Smooth muscle cell (in vitro differentiated cells): ENCODE measurements around the gene ATE1. TPM values are rescaled to one million over a fixed set of nuclear protein-coding genes. Genes with fewer than 3 reads are reported as not detected.

ENCODE experiments used
- DNase-seq: peaks from one replicate; lab custom pipeline; 2025; ENCODE audit not compliant: unreplicated experiment; lab: John Stamatoyannopoulos, UW
- H2AFZ ChIP-seq: fragments of 200-600 bp; sonication (generic); 2 replicates; pipeline ENCODE4 v1.6.0; 2016; ENCODE audit warnings: antibody characterized with exemption, low read depth, mild to moderate bottlenecking
- H3F3A ChIP-seq: fragments of 200-600 bp; sonication (generic); 2 replicates; pipeline ENCODE4 v1.6.0; 2017; ENCODE audit warnings: antibody characterized with exemption, low read depth
- H3K27ac ChIP-seq: fragments of 200-600 bp; sonication (generic); 2 replicates; pipeline ENCODE4 v1.5.1; 2016; ENCODE audit warnings: low read depth, mild to moderate bottlenecking
- H3K27me3 ChIP-seq: fragments of 200-600 bp; sonication (generic); 2 replicates; pipeline ENCODE4 v1.6.1; 2016; ENCODE audit warnings: low read depth, mild to moderate bottlenecking
- H3K36me3 ChIP-seq: fragments of 200-600 bp; sonication (generic); 2 replicates; pipeline ENCODE4 v1.5.1; 2016; ENCODE audit warnings: low read depth
- H3K4me1 ChIP-seq: fragments of 200-600 bp; sonication (generic); 2 replicates; pipeline ENCODE4 v1.5.1; 2016; ENCODE audit warnings: low read depth
- H3K4me2 ChIP-seq: fragments of 200-600 bp; sonication (generic); 2 replicates; pipeline ENCODE4 v1.6.0; 2016; ENCODE audit warnings: mild to moderate bottlenecking
- H3K4me3 ChIP-seq: fragments of 200-600 bp; sonication (generic); 2 replicates; pipeline ENCODE4 v1.5.1; 2016; ENCODE audit warnings: mild to moderate bottlenecking
- H3K79me2 ChIP-seq: fragments of 200-600 bp; sonication (generic); 2 replicates; pipeline ENCODE4 v1.6.0; 2016; ENCODE audit warnings: low read depth, mild to moderate bottlenecking
- H3K9ac ChIP-seq: fragments of 200-600 bp; sonication (generic); 2 replicates; pipeline ENCODE4 v1.6.0; 2016; ENCODE audit warnings: low read depth
- H3K9me3 ChIP-seq: fragments of 200-600 bp; sonication (generic); replicated peaks from 2 replicates; pipeline ENCODE4 v1.5.1; 2016; ENCODE audit warnings: low read depth
- H4K20me1 ChIP-seq: fragments of 200-600 bp; sonication (generic); 2 replicates; pipeline ENCODE4 v1.6.0; 2016; ENCODE audit warnings: low read depth
- WGBS: methylation state at CpG from one replicate; pipeline ENCODE4 v1.1.7; 2016; ENCODE audit warnings: low lambda C conversion rate; 5-methylcytosine and 5-hydroxymethylcytosine counted together
- polyA plus RNA-seq: library from polyadenylated mRNA; unstranded; fragments of >200 nt; fragmentation: Nextera tagmentation; extraction: Ambion mirVana; gene quantifications from 2 replicates; pipeline ENCODE4 v1.2.1, GENCODE V29; 2016
- total RNA-seq: library from RNA; depleted of rRNA; stranded (reverse); fragments of >200 nt; gene quantifications from 2 replicates; pipeline ENCODE4 v1.2.3, GENCODE V29; 2014
- TF ChIP-seq, protein P1 (sequence below): fragments of 200-600 bp; sonication (generic); IDR thresholded peaks from 2 replicates; pipeline ENCODE4 v1.5.1; 2017; ENCODE audit warnings: borderline replicate concordance, mild to moderate bottlenecking, antibody characterized with exemption; ENCODE audit not compliant: insufficient read depth, poor library complexity, severe bottlenecking

Gene ATE1
- total and polyA plus RNA-seq, 2 experiments from 2014 or later: 9.1 to 20.7 TPM

DNA sequence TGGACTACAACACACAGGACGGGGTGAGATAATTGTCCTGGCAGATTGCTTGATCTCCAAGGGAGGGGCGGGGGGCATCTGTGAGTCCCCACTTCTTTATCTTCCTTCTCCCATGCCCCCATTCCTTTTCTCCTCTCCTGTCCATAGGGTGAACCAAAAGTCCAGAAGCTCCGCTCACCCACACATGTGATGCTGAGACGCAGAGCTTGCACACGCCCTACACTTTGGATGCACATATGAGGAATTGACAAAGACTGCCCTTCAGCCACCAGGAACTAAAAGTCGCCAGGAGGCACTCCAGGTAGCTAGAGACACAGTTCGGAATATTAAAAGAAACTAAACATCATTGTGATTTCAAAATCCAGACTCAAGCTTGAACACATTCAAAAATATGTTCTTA is 216.9 kb downstream of the ATE1 start:
- 77% methylated on average over 7 of the region's 7 CpGs for WGBS
- peaks cover 45% of the 10 kb centered on the region for H3K4me1 ChIP-seq
- H2AFZ ChIP-seq: peak overlapping the region; percentile 45
- H3K27ac ChIP-seq: peak overlapping the region; percentile 96
- H3K27me3 ChIP-seq: no peaks in the 10 kb centered on the region
- H4K20me1 ChIP-seq: no peaks in the 10 kb centered on the region
- TF ChIP-seq, protein P1, sequence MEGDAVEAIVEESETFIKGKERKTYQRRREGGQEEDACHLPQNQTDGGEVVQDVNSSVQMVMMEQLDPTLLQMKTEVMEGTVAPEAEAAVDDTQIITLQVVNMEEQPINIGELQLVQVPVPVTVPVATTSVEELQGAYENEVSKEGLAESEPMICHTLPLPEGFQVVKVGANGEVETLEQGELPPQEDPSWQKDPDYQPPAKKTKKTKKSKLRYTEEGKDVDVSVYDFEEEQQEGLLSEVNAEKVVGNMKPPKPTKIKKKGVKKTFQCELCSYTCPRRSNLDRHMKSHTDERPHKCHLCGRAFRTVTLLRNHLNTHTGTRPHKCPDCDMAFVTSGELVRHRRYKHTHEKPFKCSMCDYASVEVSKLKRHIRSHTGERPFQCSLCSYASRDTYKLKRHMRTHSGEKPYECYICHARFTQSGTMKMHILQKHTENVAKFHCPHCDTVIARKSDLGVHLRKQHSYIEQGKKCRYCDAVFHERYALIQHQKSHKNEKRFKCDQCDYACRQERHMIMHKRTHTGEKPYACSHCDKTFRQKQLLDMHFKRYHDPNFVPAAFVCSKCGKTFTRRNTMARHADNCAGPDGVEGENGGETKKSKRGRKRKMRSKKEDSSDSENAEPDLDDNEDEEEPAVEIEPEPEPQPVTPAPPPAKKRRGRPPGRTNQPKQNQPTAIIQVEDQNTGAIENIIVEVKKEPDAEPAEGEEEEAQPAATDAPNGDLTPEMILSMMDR: no peak
- H3K36me3 ChIP-seq: no peaks in the 10 kb centered on the region
- H3K79me2 ChIP-seq: no peaks in the 10 kb centered on the region
- H3K9me3 ChIP-seq: no peaks in the 10 kb centered on the region
- H3F3A ChIP-seq: peaks cover 32% of the 10 kb centered on the region
- H3K4me3 ChIP-seq: no peak overlapping the region
- DNase-seq: no peak
- H3K4me2 ChIP-seq: peak overlapping the region; percentile 83
- H3K9ac ChIP-seq: peak overlapping the region; percentile 78

DNA sequence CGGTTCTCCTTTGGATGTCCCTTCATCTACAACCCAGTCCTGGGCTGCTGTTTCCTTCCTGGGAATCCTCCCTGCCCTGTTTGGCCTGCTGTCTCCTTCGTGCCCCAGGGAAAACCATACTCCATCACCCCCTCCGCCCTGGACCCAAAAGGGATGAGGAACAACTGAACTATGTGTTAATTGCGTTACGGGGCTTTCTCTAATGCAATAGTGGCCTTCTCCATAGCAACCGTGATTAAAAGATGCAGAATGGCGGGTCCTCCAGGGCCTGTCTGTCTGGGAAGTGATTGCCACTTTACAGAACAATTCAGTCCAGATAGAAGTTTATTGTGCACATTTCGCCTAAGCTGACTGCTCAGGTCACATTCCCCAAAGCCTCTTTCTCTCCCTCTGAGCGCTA is 217.6 kb downstream of the ATE1 start:
- peak overlapping the region; percentile 83 for H3K4me2 ChIP-seq
- TF ChIP-seq, protein P1: no peak
- H3K4me1 ChIP-seq: peaks cover 45% of the 10 kb centered on the region
- DNase-seq: no peak
- no peaks in the 10 kb centered on the region for H4K20me1 ChIP-seq
- H3K36me3 ChIP-seq: no peaks in the 10 kb centered on the region
- H3K9me3 ChIP-seq: no peaks in the 10 kb centered on the region
- H3K9ac ChIP-seq: peak overlapping the region; percentile 78
- H3K79me2 ChIP-seq: no peaks in the 10 kb centered on the region
- H3K27ac ChIP-seq: peak overlapping the region; percentile 96
- peaks cover 32% of the 10 kb centered on the region for H3F3A ChIP-seq
- peak overlapping the region; percentile 21 for H3K4me3 ChIP-seq
- 12% methylated on average over 8 of the region's 9 CpGs for whole genome bisulfite sequencing
- no peaks in the 10 kb centered on the region for H3K27me3 ChIP-seq
- H2AFZ ChIP-seq: peak overlapping the region; percentile 44

DNA sequence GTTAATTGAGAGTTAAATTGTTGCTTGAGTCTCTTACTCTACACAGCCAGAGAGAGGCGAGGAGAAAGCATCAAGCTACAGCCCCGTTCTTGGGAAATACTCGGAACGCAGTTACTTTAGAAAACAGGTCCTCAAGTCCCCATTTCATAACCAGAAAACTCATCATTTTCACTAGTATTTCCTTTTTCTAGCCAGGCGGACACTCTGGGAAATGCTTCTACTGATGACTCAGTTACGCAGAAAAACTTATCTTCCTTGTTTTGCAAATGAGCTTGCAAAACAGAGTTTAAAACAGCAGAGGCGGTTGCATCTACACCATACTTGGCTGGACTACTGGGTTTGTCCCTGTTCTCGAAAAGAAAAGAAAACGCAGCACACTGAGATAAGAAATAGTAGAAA is 218.2 kb downstream of the ATE1 start:
- H3K4me3 ChIP-seq: peak overlapping the region; percentile 21
- H3K79me2 ChIP-seq: no peaks in the 10 kb centered on the region
- peaks cover 45% of the 10 kb centered on the region for H3K4me1 ChIP-seq
- WGBS: 0% methylated on average over 9 of the region's 9 CpGs
- H3K36me3 ChIP-seq: no peaks in the 10 kb centered on the region
- H3K4me2 ChIP-seq: peak overlapping the region; percentile 83
- H4K20me1 ChIP-seq: no peaks in the 10 kb centered on the region
- H3K27ac ChIP-seq: peak overlapping the region; percentile 96
- H2AFZ ChIP-seq: peak overlapping the region; percentile 44
- peak overlapping the region; percentile 78 for H3K9ac ChIP-seq
- DNase-seq: no peak
- H3F3A ChIP-seq: peaks cover 32% of the 10 kb centered on the region
- H3K27me3 ChIP-seq: no peaks in the 10 kb centered on the region
- TF ChIP-seq, protein P1: peak; percentile 10
- H3K9me3 ChIP-seq: no peaks in the 10 kb centered on the region

DNA sequence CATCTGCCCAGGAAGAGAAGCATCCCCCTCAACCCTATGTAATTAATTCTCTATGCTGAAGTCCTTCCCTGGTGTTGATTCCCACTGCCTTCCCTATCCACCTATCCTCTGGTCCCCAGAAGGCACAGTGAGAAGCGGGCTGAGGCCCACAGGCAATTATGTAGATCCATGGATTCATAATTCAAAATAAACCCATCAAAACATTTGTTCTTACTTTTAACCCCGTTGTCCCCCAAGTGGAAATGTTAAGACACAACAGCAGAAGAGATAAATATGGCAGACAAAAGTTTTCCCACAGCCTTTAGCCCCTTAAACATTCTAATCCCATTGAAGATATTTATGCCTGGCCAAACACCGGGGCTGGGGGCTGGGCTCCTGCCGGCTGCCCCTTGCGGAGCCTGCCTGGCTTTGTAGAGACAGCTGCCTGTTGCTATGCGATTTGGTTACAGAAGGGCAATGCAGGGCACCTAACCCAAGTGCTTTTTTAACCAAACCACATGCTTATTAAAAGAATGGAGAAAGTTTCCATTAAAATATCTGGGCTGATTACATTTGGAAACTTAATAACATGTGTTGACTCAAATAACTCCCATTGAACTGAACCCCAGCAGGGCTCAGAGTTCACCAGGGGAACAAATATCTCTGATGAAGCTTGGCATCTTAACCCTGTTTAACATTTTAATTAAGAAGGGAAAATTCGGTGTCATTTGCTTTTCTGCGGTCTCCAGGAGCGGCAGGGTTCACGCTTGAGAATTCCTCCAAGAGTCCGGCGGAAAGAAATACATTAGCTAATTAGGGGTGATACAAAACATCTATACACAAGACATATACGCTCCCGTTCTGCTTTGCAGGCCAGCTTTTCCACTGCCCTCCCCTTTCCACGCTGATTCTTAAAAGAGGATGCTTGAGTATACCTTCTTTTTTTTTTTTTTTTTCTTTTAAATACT is 218.8 kb downstream of the ATE1 start:
- DNase-seq: no peak
- H4K20me1 ChIP-seq: no peaks in the 10 kb centered on the region
- H3K36me3 ChIP-seq: no peaks in the 10 kb centered on the region
- WGBS: 45% methylated on average over 15 of the region's 15 CpGs
- H3F3A ChIP-seq: peaks cover 32% of the 10 kb centered on the region
- no peaks in the 10 kb centered on the region for H3K27me3 ChIP-seq
- peaks cover 45% of the 10 kb centered on the region for H3K4me1 ChIP-seq
- peak overlapping the region; percentile 9 for H2AFZ ChIP-seq
- H3K4me2 ChIP-seq: peak overlapping the region; percentile 83
- H3K9me3 ChIP-seq: no peaks in the 10 kb centered on the region
- H3K9ac ChIP-seq: no peak overlapping the region
- TF ChIP-seq, protein P1: peak; percentile 12
- H3K79me2 ChIP-seq: no peaks in the 10 kb centered on the region
- H3K27ac ChIP-seq: peak overlapping the region; percentile 96
- H3K4me3 ChIP-seq: peak overlapping the region; percentile 21
